Limb (tissue), 2 donors: Measurements from ENCODE around the gene PTPRT.
A peak's percentile ranks its signal among the peaks of the same experiment; 100 is the strongest.
"Not testable (repeated sequence)": the region's sequence is repeated elsewhere in the genome, so short reads cannot be mapped to it uniquely, and the experiment has no call there.

ENCODE experiments used
- DNase-seq, 2 donors: peaks; one replicate each; pipeline ENCODE4 v3.0.0-alpha.2; 2016; ENCODE audit errors: extremely low spot score in 2 of 2

Gene PTPRT

GRCh38 chr20:42919316-42919715 lies 270.4 kb downstream of the PTPRT start:
- DNase-seq, result no peak

- no peak for DNase-seq
Measured at GRCh38 chr20:42915081-42915480, 274.6 kb downstream of the PTPRT start.

- DNase-seq, result no peak
Measured at GRCh38 chr20:42914302-42914701, 275.4 kb downstream of the PTPRT start.

- DNase-seq, result not testable (repeated sequence)
Measured at GRCh38 chr20:42910808-42911207, 278.9 kb downstream of the PTPRT start.

GRCh38 chr20:42907730-42908129 lies 282.0 kb downstream of the PTPRT start:
- DNase-seq, result no peak

- DNase-seq, result no peak
Measured at GRCh38 chr20:42906120-42906519, 283.6 kb downstream of the PTPRT start.

GRCh38 chr20:42902509-42902908 lies 287.2 kb downstream of the PTPRT start:
- DNase-seq, result no peak

- peak in 1 of 2 donors; percentile 15 for DNase-seq
Measured at GRCh38 chr20:42901689-42902440, 287.8 kb downstream of the PTPRT start.

GRCh38 chr20:42900764-42901163 lies 288.9 kb downstream of the PTPRT start:
- DNase-seq, result not testable (repeated sequence)

GRCh38 chr20:42895020-42895419 lies 294.7 kb downstream of the PTPRT start:
- no peak for DNase-seq

- DNase-seq, result no peak
Measured at GRCh38 chr20:42894483-42894882, 295.2 kb downstream of the PTPRT start.

GRCh38 chr20:42889517-42889916 lies 300.2 kb downstream of the PTPRT start:
- no peak for DNase-seq

GRCh38 chr20:42887281-42887680 lies 302.4 kb downstream of the PTPRT start:
- DNase-seq, result no peak

GRCh38 chr20:42886801-42887200 lies 302.9 kb downstream of the PTPRT start:
- no peak for DNase-seq

- no peak for DNase-seq
Measured at GRCh38 chr20:42886046-42886445, 303.7 kb downstream of the PTPRT start.

- no peak for DNase-seq
Measured at GRCh38 chr20:42875581-42875980, 314.1 kb downstream of the PTPRT start.

GRCh38 chr20:42873259-42873658 lies 316.4 kb downstream of the PTPRT start:
- no peak for DNase-seq

- no peak for DNase-seq
Measured at GRCh38 chr20:42864116-42864515, 325.6 kb downstream of the PTPRT start.

GRCh38 chr20:42862446-42862845 lies 327.3 kb downstream of the PTPRT start:
- no peak for DNase-seq

GRCh38 chr20:42857446-42857845 lies 332.3 kb downstream of the PTPRT start:
- no peak for DNase-seq

- no peak for DNase-seq
Measured at GRCh38 chr20:42855896-42856295, 333.8 kb downstream of the PTPRT start.

GRCh38 chr20:42852691-42853090 lies 337.0 kb downstream of the PTPRT start:
- no peak for DNase-seq

- DNase-seq, result no peak
Measured at GRCh38 chr20:42846784-42847490, 342.8 kb downstream of the PTPRT start.
